ENCODE measurements around the gene SLC9A7. TPM values are rescaled to one million over a fixed set of nuclear protein-coding genes. Genes with fewer than 3 reads are reported as not detected.

Gene SLC9A7
- total and polyA plus RNA-seq, 2 experiments from 2014 or later, result 2.5 to 15.4 TPM

DNA sequence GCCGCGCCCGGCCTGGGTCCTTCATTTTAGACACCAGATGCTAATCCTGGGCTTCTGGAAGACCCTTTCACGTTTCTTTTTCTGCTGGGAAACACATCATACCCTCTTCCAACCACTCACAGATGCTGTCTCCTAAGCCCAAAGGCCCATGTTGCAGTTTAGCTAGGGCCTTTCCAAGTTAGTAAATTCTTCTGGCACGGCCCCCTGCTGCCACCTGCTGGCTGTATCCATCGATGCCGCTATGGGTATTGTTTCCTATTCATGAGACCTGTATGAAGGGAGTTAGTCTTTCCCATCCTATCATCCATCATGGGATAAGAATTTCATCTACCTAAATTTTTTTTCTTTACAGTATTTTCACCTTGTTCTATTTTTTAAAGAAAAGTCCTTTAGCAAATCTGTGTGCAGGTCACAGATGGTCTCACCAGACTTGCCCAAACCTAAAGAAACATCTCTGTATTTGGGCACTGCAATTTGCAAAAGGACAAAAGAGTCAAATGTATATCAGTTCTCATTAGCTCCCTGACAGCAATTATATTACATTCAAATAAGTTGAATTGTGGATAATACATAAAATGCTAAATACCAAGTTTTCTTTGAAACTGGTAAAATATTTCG, 37.8 kb upstream of the SLC9A7 start:
- TF ChIP-seq, protein P1, sequence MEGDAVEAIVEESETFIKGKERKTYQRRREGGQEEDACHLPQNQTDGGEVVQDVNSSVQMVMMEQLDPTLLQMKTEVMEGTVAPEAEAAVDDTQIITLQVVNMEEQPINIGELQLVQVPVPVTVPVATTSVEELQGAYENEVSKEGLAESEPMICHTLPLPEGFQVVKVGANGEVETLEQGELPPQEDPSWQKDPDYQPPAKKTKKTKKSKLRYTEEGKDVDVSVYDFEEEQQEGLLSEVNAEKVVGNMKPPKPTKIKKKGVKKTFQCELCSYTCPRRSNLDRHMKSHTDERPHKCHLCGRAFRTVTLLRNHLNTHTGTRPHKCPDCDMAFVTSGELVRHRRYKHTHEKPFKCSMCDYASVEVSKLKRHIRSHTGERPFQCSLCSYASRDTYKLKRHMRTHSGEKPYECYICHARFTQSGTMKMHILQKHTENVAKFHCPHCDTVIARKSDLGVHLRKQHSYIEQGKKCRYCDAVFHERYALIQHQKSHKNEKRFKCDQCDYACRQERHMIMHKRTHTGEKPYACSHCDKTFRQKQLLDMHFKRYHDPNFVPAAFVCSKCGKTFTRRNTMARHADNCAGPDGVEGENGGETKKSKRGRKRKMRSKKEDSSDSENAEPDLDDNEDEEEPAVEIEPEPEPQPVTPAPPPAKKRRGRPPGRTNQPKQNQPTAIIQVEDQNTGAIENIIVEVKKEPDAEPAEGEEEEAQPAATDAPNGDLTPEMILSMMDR (conservative IDR thresholded peaks at IDR 0.05; ENCODE audit: low read depth in 2 of 2), result peak; percentile 68 to 81
- TF ChIP-seq, protein P2, sequence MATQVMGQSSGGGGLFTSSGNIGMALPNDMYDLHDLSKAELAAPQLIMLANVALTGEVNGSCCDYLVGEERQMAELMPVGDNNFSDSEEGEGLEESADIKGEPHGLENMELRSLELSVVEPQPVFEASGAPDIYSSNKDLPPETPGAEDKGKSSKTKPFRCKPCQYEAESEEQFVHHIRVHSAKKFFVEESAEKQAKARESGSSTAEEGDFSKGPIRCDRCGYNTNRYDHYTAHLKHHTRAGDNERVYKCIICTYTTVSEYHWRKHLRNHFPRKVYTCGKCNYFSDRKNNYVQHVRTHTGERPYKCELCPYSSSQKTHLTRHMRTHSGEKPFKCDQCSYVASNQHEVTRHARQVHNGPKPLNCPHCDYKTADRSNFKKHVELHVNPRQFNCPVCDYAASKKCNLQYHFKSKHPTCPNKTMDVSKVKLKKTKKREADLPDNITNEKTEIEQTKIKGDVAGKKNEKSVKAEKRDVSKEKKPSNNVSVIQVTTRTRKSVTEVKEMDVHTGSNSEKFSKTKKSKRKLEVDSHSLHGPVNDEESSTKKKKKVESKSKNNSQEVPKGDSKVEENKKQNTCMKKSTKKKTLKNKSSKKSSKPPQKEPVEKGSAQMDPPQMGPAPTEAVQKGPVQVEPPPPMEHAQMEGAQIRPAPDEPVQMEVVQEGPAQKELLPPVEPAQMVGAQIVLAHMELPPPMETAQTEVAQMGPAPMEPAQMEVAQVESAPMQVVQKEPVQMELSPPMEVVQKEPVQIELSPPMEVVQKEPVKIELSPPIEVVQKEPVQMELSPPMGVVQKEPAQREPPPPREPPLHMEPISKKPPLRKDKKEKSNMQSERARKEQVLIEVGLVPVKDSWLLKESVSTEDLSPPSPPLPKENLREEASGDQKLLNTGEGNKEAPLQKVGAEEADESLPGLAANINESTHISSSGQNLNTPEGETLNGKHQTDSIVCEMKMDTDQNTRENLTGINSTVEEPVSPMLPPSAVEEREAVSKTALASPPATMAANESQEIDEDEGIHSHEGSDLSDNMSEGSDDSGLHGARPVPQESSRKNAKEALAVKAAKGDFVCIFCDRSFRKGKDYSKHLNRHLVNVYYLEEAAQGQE (IDR thresholded peaks at IDR 0.05; ENCODE audit: unreplicated experiment), result no peak
- no peaks in the 10 kb centered on the region for H3K9me2 ChIP-seq (ENCODE audit: insufficient read depth)
- ATAC-seq (peak; percentile 92), DNase-seq (ENCODE audit: low spot score) (peak; percentile 69)
- no peak overlapping the region for H3K27ac ChIP-seq (ENCODE audit: low read depth)
- H3K27ac Mint-ChIP-seq, result no peak overlapping the region
- no peaks in the 10 kb centered on the region for H3K9me3 Mint-ChIP-seq
- no peaks in the 10 kb centered on the region for H3K27me3 Mint-ChIP-seq (ENCODE audit: insufficient read depth, low read depth, poor library complexity)
- H4K20me1 ChIP-seq (replicated peaks; ENCODE audit: insufficient read depth), result no peaks in the 10 kb centered on the region
- peaks cover 7% of the 10 kb centered on the region; the same call in 2 of the 3 replicates for H3K4me1 Mint-ChIP-seq
- H3K79me2 ChIP-seq (replicated peaks; ENCODE audit: insufficient read depth), result no peaks in the 10 kb centered on the region
- no peaks in the 10 kb centered on the region for H3K36me3 Mint-ChIP-seq (ENCODE audit: low read depth)
- no peaks in the 10 kb centered on the region for H3K27me3 ChIP-seq (ENCODE audit: insufficient read depth)
- H3F3A ChIP-seq (replicated peaks; ENCODE audit: low read depth), result no peaks in the 10 kb centered on the region
- no peak overlapping the region for H2AFZ ChIP-seq
- H3K36me3 ChIP-seq (ENCODE audit: insufficient read depth), result no peaks in the 10 kb centered on the region
- peaks cover 6% of the 10 kb centered on the region; the same call in 1 of the 2 replicates for H3K4me1 ChIP-seq (ENCODE audit: insufficient read depth)
- no peak overlapping the region for H3K4me3 ChIP-seq
- no peak overlapping the region for H3K4me2 ChIP-seq
- no peak overlapping the region for H3K4me3 Mint-ChIP-seq

DNA sequence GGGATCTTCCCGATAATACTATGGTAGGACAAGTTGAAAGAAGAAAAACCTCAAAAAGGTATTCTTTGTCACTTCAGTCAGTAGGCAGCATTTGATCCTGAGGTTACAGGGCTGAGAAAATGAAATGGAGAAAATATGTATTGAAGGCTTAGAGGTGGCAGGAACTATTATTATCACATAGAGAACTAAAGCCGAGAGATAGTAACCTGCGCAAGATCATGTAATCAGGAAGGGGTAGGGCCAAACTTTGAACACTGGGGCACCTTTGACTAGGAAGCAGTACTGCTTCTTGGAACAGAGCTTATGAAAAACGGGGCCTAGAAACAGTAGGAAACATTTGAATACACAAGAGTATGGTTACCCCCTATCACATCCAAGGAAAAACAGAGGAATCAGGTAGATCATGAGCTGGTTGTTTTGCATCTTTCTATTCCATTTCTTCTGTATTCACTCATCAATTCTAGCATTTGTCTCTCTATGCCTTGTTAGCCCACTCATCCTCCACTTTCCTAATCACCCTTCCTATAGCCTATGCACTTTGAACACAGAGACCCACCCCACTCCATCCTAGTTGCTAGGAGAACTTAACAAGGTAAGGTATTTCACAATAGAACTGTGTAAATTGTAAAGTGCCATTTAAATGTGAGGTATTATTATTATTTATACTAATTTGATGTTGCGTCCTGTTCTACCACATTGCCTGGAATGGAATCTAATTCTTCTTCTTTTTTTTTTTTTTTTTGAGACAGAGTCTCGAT, 34.6 kb upstream of the SLC9A7 start:
- peaks cover 7% of the 10 kb centered on the region; the same call in 1 of the 2 replicates for H3K4me1 ChIP-seq (ENCODE audit: insufficient read depth)
- no peaks in the 10 kb centered on the region for H3K27me3 Mint-ChIP-seq (ENCODE audit: insufficient read depth, low read depth, poor library complexity)
- H3K9me3 Mint-ChIP-seq, result no peaks in the 10 kb centered on the region
- no peaks in the 10 kb centered on the region for H3K79me2 ChIP-seq (replicated peaks; ENCODE audit: insufficient read depth)
- DNase-seq (ENCODE audit: low spot score) (no peak), ATAC-seq (no peak)
- H3F3A ChIP-seq (replicated peaks; ENCODE audit: low read depth), result no peaks in the 10 kb centered on the region
- H3K36me3 Mint-ChIP-seq (ENCODE audit: low read depth), result no peaks in the 10 kb centered on the region
- no peaks in the 10 kb centered on the region for H3K36me3 ChIP-seq (ENCODE audit: insufficient read depth)
- H3K4me3 Mint-ChIP-seq, result no peak overlapping the region
- H4K20me1 ChIP-seq (replicated peaks; ENCODE audit: insufficient read depth), result no peaks in the 10 kb centered on the region
- H3K9me2 ChIP-seq (ENCODE audit: insufficient read depth), result no peaks in the 10 kb centered on the region
- H2AFZ ChIP-seq, result no peak overlapping the region
- no peak overlapping the region for H3K27ac ChIP-seq (ENCODE audit: low read depth)
- peaks cover 11% of the 10 kb centered on the region; the same call in 2 of the 3 replicates for H3K4me1 Mint-ChIP-seq
- no peaks in the 10 kb centered on the region for H3K27me3 ChIP-seq (ENCODE audit: insufficient read depth)
- H3K27ac Mint-ChIP-seq, result no peak overlapping the region
- H3K4me2 ChIP-seq, result no peak overlapping the region
- H3K4me3 ChIP-seq, result no peak overlapping the region
- TF ChIP-seq, protein P1 (conservative IDR thresholded peaks at IDR 0.05; ENCODE audit: low read depth in 2 of 2), result no peak
- TF ChIP-seq JUNB (IDR thresholded peaks at IDR 0.05; ENCODE audit: unreplicated experiment) (no peak), ZNF114 (CRISPR knock-in tag; IDR thresholded peaks at IDR 0.05) (no peak)
- TF ChIP-seq, protein P2 (IDR thresholded peaks at IDR 0.05; ENCODE audit: unreplicated experiment), result no peak
- TF ChIP-seq, protein P3, sequence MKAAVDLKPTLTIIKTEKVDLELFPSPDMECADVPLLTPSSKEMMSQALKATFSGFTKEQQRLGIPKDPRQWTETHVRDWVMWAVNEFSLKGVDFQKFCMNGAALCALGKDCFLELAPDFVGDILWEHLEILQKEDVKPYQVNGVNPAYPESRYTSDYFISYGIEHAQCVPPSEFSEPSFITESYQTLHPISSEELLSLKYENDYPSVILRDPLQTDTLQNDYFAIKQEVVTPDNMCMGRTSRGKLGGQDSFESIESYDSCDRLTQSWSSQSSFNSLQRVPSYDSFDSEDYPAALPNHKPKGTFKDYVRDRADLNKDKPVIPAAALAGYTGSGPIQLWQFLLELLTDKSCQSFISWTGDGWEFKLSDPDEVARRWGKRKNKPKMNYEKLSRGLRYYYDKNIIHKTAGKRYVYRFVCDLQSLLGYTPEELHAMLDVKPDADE (IDR thresholded peaks at IDR 0.05), result no peak

Measured in GM23338 (cell line).